Tibial artery (tissue), 4 donors: ENCODE results near the gene PPP1R3C.

Experiments used
- DNase-seq, 2 donors: peaks; one replicate each; pipeline ENCODE4 v3.0.0-alpha.2; 2019
- H3K27ac ChIP-seq, 2 donors: fragments of 200-600 bp; sonication (generic) in 1 of 2; 1 replicate in 1 of 2; 2 replicates in 1 of 2; pipeline ENCODE4 v1.5.1; 2018 to 2019; ENCODE audit warnings: mild to moderate bottlenecking in 1 of 2
- H3K27me3 ChIP-seq, 2 donors: fragments of 200-600 bp; sonication (generic) in 1 of 2; one replicate each; pipeline versions ENCODE4 v1.5.1 to v1.6.0; 2016 to 2019
- H3K36me3 ChIP-seq, 3 donors: fragments of 200-600 bp; sonication (generic) in 2 of 3; one replicate each; pipeline ENCODE4 v1.5.1; 2016 to 2019; ENCODE audit warnings: mild to moderate bottlenecking in 2 of 3
- H3K4me1 ChIP-seq, 4 donors: fragments of 200-600 bp; sonication (generic) in 2 of 4; 1 replicate in 3 of 4; 2 replicates in 1 of 4; pipeline ENCODE4 v1.5.1; 2016 to 2019
- H3K4me3 ChIP-seq, 2 donors: fragments of 200-600 bp; sonication (generic) in 1 of 2; 1 replicate in 1 of 2; 2 replicates in 1 of 2; pipeline ENCODE4 v1.5.1; 2018 to 2019; ENCODE audit warnings: mild to moderate bottlenecking in 2 of 2
- H3K9me3 ChIP-seq, 3 donors: fragments of 200-600 bp; sonication (generic) in 1 of 3; one replicate each; pipeline ENCODE4 v1.5.1; 2016 to 2019
- intact Hi-C: fragments of 100-400 bp; cut with DNase I; formaldehyde crosslinking; loops from one replicate; pipeline ENCODE4 v1.15.0; 2023; ENCODE audit warnings: low total_unique reads
- TF ChIP-seq, protein P1 (sequence below), 2 experiments: fragments of 200-600 bp in 1 of 2; fragments of 450-650 bp in 1 of 2; IDR thresholded peaks; one replicate each; pipeline ENCODE4 v1.5.1; 2017 to 2019; ENCODE audit warnings: antibody characterized with exemption in 2 of 2, mild to moderate bottlenecking in 1 of 2, moderate library complexity in 1 of 2

The PPP1R3C gene

DNA sequence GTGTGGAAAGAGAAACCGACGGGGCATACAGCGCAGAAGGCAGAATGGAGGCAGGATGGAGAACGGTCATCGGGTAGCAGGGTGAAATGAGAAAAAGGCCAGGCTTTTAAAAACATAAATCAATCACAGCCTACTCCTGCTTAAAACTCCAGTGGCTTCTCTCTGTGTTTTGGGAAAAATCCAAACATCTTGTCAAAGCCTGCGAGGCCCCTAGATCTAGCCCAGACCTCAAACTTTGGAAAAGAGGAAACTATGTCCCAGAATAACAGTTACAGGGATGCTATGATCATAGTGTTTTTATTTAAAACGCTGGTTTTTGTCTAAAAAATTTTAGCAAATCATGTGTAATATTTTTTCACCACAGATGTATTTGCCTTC, 41.1 kb downstream of the PPP1R3C start:
- TF ChIP-seq, protein P1, sequence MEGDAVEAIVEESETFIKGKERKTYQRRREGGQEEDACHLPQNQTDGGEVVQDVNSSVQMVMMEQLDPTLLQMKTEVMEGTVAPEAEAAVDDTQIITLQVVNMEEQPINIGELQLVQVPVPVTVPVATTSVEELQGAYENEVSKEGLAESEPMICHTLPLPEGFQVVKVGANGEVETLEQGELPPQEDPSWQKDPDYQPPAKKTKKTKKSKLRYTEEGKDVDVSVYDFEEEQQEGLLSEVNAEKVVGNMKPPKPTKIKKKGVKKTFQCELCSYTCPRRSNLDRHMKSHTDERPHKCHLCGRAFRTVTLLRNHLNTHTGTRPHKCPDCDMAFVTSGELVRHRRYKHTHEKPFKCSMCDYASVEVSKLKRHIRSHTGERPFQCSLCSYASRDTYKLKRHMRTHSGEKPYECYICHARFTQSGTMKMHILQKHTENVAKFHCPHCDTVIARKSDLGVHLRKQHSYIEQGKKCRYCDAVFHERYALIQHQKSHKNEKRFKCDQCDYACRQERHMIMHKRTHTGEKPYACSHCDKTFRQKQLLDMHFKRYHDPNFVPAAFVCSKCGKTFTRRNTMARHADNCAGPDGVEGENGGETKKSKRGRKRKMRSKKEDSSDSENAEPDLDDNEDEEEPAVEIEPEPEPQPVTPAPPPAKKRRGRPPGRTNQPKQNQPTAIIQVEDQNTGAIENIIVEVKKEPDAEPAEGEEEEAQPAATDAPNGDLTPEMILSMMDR (IDR thresholded peaks at IDR 0.05), result no peak
- no peaks in the 10 kb centered on the region for H3K9me3 ChIP-seq
- H3K36me3 ChIP-seq, result no peaks in the 10 kb centered on the region
- H3K4me3 ChIP-seq, result peak overlapping the region in 1 of 2 donors; percentile 9
- H3K4me1 ChIP-seq, result peaks cover 6 to 99% (median 85%) of the 10 kb centered on the region in 4 donors
- DNase-seq, result no peak
- intact Hi-C loops, result no loop called here
- peak overlapping the region; percentile 83 to 85 for H3K27ac ChIP-seq
- H3K27me3 ChIP-seq, result no peaks in the 10 kb centered on the region

DNA sequence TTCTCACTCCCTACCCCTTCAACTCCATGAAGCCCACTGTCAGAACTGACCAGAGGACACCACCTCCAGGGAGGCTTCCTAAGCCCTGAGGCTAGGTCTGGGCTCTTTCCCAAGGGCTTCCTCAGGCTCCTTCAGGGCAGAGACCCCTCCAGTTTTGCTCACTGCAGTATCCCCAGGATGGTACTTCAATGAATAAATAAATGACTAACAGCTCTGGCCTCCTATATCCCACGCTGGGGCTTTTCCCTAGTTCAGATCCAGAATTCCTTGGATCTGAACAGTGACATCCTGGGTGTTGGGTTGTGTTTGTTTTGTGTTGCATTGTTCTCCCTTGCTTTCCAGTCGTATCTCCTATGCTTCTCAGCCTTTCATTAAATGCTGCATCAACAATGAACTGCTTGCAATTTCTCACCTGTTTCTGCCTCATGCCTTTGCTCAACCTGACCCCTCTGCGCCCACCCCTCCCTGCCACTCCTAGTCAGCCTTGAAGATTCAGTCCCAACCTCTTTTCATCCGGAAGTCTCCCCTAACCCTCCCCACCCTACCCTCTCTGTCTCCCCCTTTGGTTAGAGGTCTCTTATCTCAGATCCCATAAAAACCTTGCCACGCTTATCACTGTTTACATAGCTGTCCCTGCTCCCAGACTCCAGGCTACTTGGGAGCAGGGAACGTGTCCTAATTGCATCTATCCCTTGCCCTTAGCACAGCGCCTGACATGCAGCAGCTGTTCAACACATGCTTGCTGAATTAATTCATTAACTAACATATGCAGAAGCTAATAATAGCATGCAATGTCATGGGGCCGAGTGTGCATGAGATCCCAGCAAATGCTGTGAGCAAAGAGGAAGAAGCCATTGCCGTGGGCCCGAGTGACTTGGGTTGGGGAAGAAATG, 41.7 kb downstream of the PPP1R3C start:
- DNase-seq, result no peak
- peaks cover 6 to 93% (median 80%) of the 10 kb centered on the region in 4 donors for H3K4me1 ChIP-seq
- H3K4me3 ChIP-seq, result peak overlapping the region in 1 of 2 donors; percentile 9
- H3K27ac ChIP-seq, result peak overlapping the region; percentile 83 to 85
- intact Hi-C loops, result no loop called here
- TF ChIP-seq, protein P1 (IDR thresholded peaks at IDR 0.05), result no peak
- H3K27me3 ChIP-seq, result no peaks in the 10 kb centered on the region
- no peaks in the 10 kb centered on the region for H3K36me3 ChIP-seq
- no peaks in the 10 kb centered on the region for H3K9me3 ChIP-seq

GRCh38 chr10:91590142-91590903, 42.5 kb downstream of the PPP1R3C start:
- H3K27ac ChIP-seq, result peak overlapping the region; percentile 83 to 85
- TF ChIP-seq, protein P1 (IDR thresholded peaks at IDR 0.05), result no peak
- no peaks in the 10 kb centered on the region for H3K9me3 ChIP-seq
- peak; percentile 75 to 92 for DNase-seq
- no peak overlapping the region for H3K4me3 ChIP-seq
- no peaks in the 10 kb centered on the region for H3K36me3 ChIP-seq
- peaks cover 6 to 85% (median 76%) of the 10 kb centered on the region in 4 donors for H3K4me1 ChIP-seq
- intact Hi-C loops, result no loop called here
- no peaks in the 10 kb centered on the region for H3K27me3 ChIP-seq

GRCh38 chr10:91589658-91590035, 43.2 kb downstream of the PPP1R3C start:
- Histone ChIP-seq H3K9me3 (no peaks in the 10 kb centered on the region), H3K36me3 (no peaks in the 10 kb centered on the region), H3K27me3 (no peaks in the 10 kb centered on the region), H3K4me3 (no peak overlapping the region), H3K27ac (peak overlapping the region; percentile 83 to 85), H3K4me1 (peaks cover 6 to 78% (median 74%) of the 10 kb centered on the region in 4 donors)
- TF ChIP-seq, protein P1 (IDR thresholded peaks at IDR 0.05), result no peak
- intact Hi-C loops, result no loop called here
- DNase-seq, result no peak

DNA sequence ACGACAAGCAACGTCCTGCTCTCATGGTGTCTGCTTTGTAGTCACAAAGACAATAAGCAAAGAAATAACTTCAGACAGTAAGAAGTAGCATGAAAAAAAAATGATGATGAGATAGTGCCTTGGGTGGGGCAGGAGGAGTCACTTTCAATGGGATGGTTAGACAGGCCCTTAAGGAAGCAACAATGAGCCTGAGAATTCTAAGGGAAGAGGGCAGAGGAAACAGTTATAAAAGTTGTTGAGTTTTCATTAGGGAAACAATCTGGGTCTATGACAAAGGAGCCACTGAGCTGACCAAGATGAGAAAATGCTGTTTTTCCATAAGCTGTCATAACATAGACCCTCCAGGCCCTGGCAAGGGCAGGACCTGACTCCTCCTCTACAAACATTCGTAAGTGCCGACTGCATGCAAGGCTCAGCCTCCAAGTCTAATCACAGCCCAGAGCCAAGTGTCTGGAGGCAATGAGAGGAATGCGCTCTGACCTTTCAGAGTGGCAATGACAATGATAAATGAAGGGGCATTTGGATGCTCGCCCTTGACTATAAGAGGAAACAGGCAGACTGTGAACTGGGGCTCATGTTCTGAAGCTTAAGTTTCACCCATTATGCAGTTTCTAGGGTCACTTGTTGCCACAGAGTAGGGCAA, 43.7 kb downstream of the PPP1R3C start:
- Histone ChIP-seq H3K4me1 (peaks cover 6 to 73% (median 69%) of the 10 kb centered on the region in 4 donors), H3K9me3 (no peaks in the 10 kb centered on the region), H3K27me3 (no peaks in the 10 kb centered on the region), H3K36me3 (no peaks in the 10 kb centered on the region), H3K27ac (peak overlapping the region; percentile 83 to 85), H3K4me3 (no peak overlapping the region)
- DNase-seq, result peak in 1 of 2 donors; percentile 78
- TF ChIP-seq, protein P1 (IDR thresholded peaks at IDR 0.05), result no peak
- intact Hi-C loops, result no loop called here
